GM12878 (cell line): ENCODE data around the gene LYSMD1. TPM values are rescaled to one million over a fixed set of nuclear protein-coding genes. Genes with fewer than 3 reads are reported as not detected.

ENCODE experiments used
- ATAC-seq: fragments of 200-7000 bp; cut with Tn5 transposase; 3 replicates; pipeline ENCODE4 v1.9.1; 2020; ENCODE audit warnings: mild to moderate bottlenecking, moderate library complexity
- BruUV-seq: library from RNA; stranded (reverse); fragments of 400-500 nt; replicated peaks from 2 replicates; lab custom pipeline; 2021; lab: Mats Ljungman, UMichigan
- CTCF ChIA-PET: fragments of 300-600 bp; sonication (Branson Sonifier 250); formaldehyde crosslinking; extraction: SDS; loops from one replicate; lab custom pipeline; 2021; ENCODE audit warnings: inconsistent platforms; lab: Yijun Ruan, JAX
- POLR2A ChIA-PET: fragments of 350-600 bp; formaldehyde crosslinking; extraction: SDS; loops from one replicate; lab custom pipeline; 2021; ENCODE audit warnings: inconsistent platforms; lab: Charles Lee
- RAD21 ChIA-PET: fragments of 300-600 bp; sonication (Branson Sonifier 250); formaldehyde crosslinking; loops from one replicate; lab custom pipeline; 2023; ENCODE audit warnings: antibody characterized with exemption; ENCODE audit not compliant: unreplicated experiment; lab: Charles Lee
- SMC1A ChIA-PET: fragments of 300-600 bp; sonication (Branson Sonifier 250); formaldehyde crosslinking; loops from one replicate; lab custom pipeline; 2023; ENCODE audit not compliant: unreplicated experiment, uncharacterized antibody; lab: Charles Lee
- DNase-seq: peaks from one replicate; pipeline ENCODE4 v3.0.0-alpha.2; 2011; ENCODE audit warnings: low read depth, low spot score
- FAIRE-seq: peaks from 3 replicates; lab custom pipeline; 2011; peaks lifted over from hg19 to GRCh38; lab: Jason Lieb, UNC
- H2AFZ ChIP-seq: 2 replicates; pipeline ENCODE4 v1.6.0; 2011; ENCODE audit warnings: low read depth, low read length, control low read depth; ENCODE audit not compliant: control insufficient read depth
- H3K27ac ChIP-seq: 2 replicates; pipeline ENCODE4 v1.5.1; 2011; ENCODE audit warnings: control low read depth; ENCODE audit not compliant: control insufficient read depth, insufficient read depth
- H3K27me3 ChIP-seq, 2 experiments: replicated peaks in 1 of 2; 2 replicates each; pipeline versions ENCODE4 v1.6.0 to v1.6.1; 2011; ENCODE audit warnings: low read length in 1 of 2; ENCODE audit not compliant: control insufficient read depth in 2 of 2, insufficient read depth in 2 of 2
- H3K36me3 ChIP-seq, 2 experiments: 2 replicates each; pipeline ENCODE4 v1.5.1; 2011; ENCODE audit warnings: low read length in 1 of 2; ENCODE audit not compliant: control insufficient read depth in 2 of 2, insufficient read depth in 2 of 2
- H3K4me1 ChIP-seq: 2 replicates; pipeline ENCODE4 v1.6.1; 2011; ENCODE audit warnings: mild to moderate bottlenecking, low read length, moderate library complexity, mixed read lengths; ENCODE audit not compliant: control insufficient read depth, insufficient read depth
- H3K4me2 ChIP-seq: 2 replicates; pipeline ENCODE4 v1.6.0; 2011; ENCODE audit warnings: control low read depth; ENCODE audit not compliant: control insufficient read depth, insufficient read depth
- H3K4me3 ChIP-seq: fragments of 200-600 bp; sonication (generic); 2 replicates; pipeline ENCODE4 v1.5.1; 2016
- H3K79me2 ChIP-seq: 2 replicates; pipeline ENCODE4 v1.6.0; 2011; ENCODE audit warnings: low read length; ENCODE audit not compliant: control insufficient read depth, insufficient read depth
- H3K9ac ChIP-seq: 2 replicates; pipeline ENCODE4 v1.8.0; 2011; ENCODE audit warnings: low read length, control low read depth, mixed read lengths; ENCODE audit not compliant: control insufficient read depth, insufficient read depth
- H3K9me3 ChIP-seq: replicated peaks from 3 replicates; pipeline ENCODE4 v1.5.1; 2011; ENCODE audit warnings: mild to moderate bottlenecking, low read length; ENCODE audit not compliant: control insufficient read depth, insufficient read depth
- H4K20me1 ChIP-seq: 2 replicates; pipeline ENCODE4 v1.6.0; 2011; ENCODE audit not compliant: control insufficient read depth, insufficient read depth
- BRCA1 ChIP-seq: IDR thresholded peaks from 2 replicates; pipeline ENCODE4 v1.6.1; 2011; ENCODE audit warnings: low read depth, low read length, improper control_type of control experiment
- WGBS: methylation state at CpG from one replicate; pipeline ENCODE4 v1.1.6; 2016; ENCODE audit warnings: low lambda C conversion rate; ENCODE audit not compliant: insufficient replicate concordance, insufficient coverage; ENCODE audit errors: missing lambda C conversion rate; 5-methylcytosine and 5-hydroxymethylcytosine counted together
- in situ Hi-C: fragments of 300-500 bp; cut with MboI; formaldehyde crosslinking; loops from 9 replicates; pipeline ENCODE4 v1.14.3; 2018; ENCODE audit warnings: mixed read lengths
- intact Hi-C: fragments of 100-400 bp; cut with micrococcal nuclease; formaldehyde crosslinking; loops from one replicate; pipeline ENCODE4 v1.14.2; 2022; ENCODE audit not compliant: unreplicated experiment
- polyA plus RNA-seq, 11 experiments: library from polyadenylated mRNA; depleted of rRNA in 4 of 11; unstranded in 6 of 11; stranded (reverse) in 5 of 11; fragments of >200 nt; fragmentation: Nextera tagmentation in 4 of 11; fragmentation: Illumina TruSeq in 1 of 11; extraction: Ambion mirVana in 4 of 11; extraction: Trizol in 1 of 11; gene quantifications; 1 replicate in 1 of 11; 2 replicates in 10 of 11; pipeline versions ENCODE4 v1.2.1 to v1.2.3, GENCODE V29; 2011 to 2016; ENCODE audit warnings: inconsistent platforms in 2 of 11, missing spikeins in 2 of 11, low read depth in 1 of 11
- total RNA-seq, 4 experiments: library from RNA; depleted of rRNA in 3 of 4; stranded (reverse); fragments of >200 nt in 3 of 4; fragmentation: Illumina TruSeq in 1 of 4; extraction: Trizol in 1 of 4; gene quantifications; 2 replicates each; pipeline versions ENCODE4 v1.2.1 to v1.2.3, GENCODE V29; 2013 to 2021
- TF ChIP-seq, protein P1 (sequence below): fragments of 450-650 bp; IDR thresholded peaks from 2 replicates; pipeline ENCODE4 v1.6.1; 2017; ENCODE audit warnings: antibody characterized with exemption, mild to moderate bottlenecking, moderate library complexity
- TF ChIP-seq, protein P2 (sequence below): fragments of 450-650 bp; IDR thresholded peaks from 2 replicates; pipeline ENCODE4 v1.6.1; 2018; ENCODE audit warnings: borderline replicate concordance, mild to moderate bottlenecking; ENCODE audit not compliant: partially characterized antibody

The LYSMD1 gene
- total and polyA plus RNA-seq, 10 of the 15 experiments (the other 5 are each of a cell fraction or from before 2014, with no cell fraction given), result 0.80 to 10.4 (median 6.5) TPM

DNA sequence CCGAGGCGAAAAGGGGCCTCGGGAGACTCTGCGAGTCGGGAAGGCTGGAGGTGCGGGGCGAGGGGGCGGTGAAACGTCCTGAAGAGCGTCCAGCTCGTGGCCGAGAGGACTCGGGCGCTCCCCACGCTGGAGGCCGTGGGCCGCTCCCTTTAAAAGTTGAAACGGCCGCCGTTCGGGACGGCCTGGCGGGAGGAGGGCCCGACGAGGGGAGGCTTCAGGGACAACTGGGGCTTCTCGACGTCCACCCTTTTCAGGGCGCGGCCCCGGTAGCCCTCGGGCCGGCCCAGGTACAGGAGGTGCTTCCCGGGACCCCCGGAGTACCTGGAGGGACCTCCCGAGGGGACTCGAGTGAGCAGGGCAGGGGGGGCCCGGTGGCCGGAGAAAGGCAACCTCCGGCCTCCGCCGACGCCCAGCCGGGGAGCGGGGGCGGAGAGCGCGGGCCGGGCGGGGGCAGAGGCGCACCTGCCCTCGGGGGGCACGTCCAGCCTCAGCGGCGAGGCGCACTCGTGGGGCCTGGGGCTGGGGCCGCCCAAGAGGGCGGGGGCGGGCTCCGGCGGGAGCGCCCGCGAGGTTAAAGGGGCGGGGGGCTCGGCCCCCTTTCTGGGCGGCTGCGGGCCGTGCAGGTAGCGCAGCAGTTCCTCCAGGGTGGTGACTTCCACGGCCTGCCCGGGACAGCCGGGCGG is 33.2 kb downstream of the LYSMD1 start:
- ChIA-PET SMC1A (no interaction called here), POLR2A (no interaction called here), CTCF (no interaction called here), RAD21 (no interaction called here)
- no peak for FAIRE-seq
- in situ Hi-C loops (no loop called here), intact Hi-C loops (no loop called here)
- 93% methylated on average over 36 of the region's 74 CpGs for WGBS
- H3K4me1 ChIP-seq, result peaks cover 8% of the 10 kb centered on the region; the same call in 1 of the 2 replicates
- H3K79me2 ChIP-seq, result no peaks in the 10 kb centered on the region
- no TSS peak for BruUV-seq
- no peak for ATAC-seq
- H3K27me3 ChIP-seq, result no peaks in the 10 kb centered on the region
- no peak overlapping the region for H3K4me3 ChIP-seq
- H2AFZ ChIP-seq, result no peak overlapping the region
- DNase-seq, result no peak
- H4K20me1 ChIP-seq, result no peaks in the 10 kb centered on the region
- H3K36me3 ChIP-seq, result no peaks in the 10 kb centered on the region
- no peak overlapping the region for H3K27ac ChIP-seq
- no peaks in the 10 kb centered on the region for H3K9me3 ChIP-seq
- H3K4me2 ChIP-seq, result no peak overlapping the region
- TF ChIP-seq, protein P1, sequence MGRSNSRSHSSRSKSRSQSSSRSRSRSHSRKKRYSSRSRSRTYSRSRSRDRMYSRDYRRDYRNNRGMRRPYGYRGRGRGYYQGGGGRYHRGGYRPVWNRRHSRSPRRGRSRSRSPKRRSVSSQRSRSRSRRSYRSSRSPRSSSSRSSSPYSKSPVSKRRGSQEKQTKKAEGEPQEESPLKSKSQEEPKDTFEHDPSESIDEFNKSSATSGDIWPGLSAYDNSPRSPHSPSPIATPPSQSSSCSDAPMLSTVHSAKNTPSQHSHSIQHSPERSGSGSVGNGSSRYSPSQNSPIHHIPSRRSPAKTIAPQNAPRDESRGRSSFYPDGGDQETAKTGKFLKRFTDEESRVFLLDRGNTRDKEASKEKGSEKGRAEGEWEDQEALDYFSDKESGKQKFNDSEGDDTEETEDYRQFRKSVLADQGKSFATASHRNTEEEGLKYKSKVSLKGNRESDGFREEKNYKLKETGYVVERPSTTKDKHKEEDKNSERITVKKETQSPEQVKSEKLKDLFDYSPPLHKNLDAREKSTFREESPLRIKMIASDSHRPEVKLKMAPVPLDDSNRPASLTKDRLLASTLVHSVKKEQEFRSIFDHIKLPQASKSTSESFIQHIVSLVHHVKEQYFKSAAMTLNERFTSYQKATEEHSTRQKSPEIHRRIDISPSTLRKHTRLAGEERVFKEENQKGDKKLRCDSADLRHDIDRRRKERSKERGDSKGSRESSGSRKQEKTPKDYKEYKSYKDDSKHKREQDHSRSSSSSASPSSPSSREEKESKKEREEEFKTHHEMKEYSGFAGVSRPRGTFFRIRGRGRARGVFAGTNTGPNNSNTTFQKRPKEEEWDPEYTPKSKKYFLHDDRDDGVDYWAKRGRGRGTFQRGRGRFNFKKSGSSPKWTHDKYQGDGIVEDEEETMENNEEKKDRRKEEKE, result no peak
- TF ChIP-seq BRCA1, result no peak
- TF ChIP-seq, protein P2, sequence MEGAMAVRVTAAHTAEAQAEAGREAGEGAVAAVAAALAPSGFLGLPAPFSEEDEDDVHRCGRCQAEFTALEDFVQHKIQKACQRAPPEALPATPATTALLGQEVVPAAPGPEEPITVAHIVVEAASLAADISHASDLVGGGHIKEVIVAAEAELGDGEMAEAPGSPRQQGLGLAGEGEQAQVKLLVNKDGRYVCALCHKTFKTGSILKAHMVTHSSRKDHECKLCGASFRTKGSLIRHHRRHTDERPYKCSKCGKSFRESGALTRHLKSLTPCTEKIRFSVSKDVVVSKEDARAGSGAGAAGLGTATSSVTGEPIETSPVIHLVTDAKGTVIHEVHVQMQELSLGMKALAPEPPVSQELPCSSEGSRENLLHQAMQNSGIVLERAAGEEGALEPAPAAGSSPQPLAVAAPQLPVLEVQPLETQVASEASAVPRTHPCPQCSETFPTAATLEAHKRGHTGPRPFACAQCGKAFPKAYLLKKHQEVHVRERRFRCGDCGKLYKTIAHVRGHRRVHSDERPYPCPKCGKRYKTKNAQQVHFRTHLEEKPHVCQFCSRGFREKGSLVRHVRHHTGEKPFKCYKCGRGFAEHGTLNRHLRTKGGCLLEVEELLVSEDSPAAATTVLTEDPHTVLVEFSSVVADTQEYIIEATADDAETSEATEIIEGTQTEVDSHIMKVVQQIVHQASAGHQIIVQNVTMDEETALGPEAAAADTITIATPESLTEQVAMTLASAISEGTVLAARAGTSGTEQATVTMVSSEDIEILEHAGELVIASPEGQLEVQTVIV, result no peak
- no peak overlapping the region for H3K9ac ChIP-seq
